Measurements from ENCODE around the gene PNPLA7. TPM values are rescaled to one million over a fixed set of nuclear protein-coding genes. Genes with fewer than 3 reads are reported as not detected.

Gene PNPLA7
- polyA plus RNA-seq (2012; rRNA removed): 0.88 and 0.99 TPM in 2 replicates
- 0.24 and 0.35 TPM in 2 replicates for polyA plus RNA-seq (2012; cell fraction: cytosol; rRNA removed)
- polyA plus RNA-seq (2012; cell fraction: nucleus; rRNA removed): 10.1 and 11.1 TPM in 2 replicates

- WGBS (ENCODE audit: low lambda C conversion rate): 24% methylated on average over 13 of the region's 13 CpGs
- Histone ChIP-seq H3K36me3 (replicated peaks in 1 of 2; ENCODE audit: control insufficient read depth in 1 of 2, insufficient read depth in 2 of 2, low read length in 1 of 2) (peaks cover 3 to 8% of the 10 kb centered on the region in 2 experiments), H2AFZ (ENCODE audit: low read depth) (0 out of 2 replicates have a peak within 1 kb of the TSS, but pooled peaks have one; percentile 63), H3K4me2 (peak within 1 kb of the TSS; percentile 90), H3K27ac (ENCODE audit: low read depth in 2 of 2, low read length in 1 of 2) (peak within 1 kb of the TSS in 1 of 2 experiments; percentile 72; a peak in 2 of 4 replicates), H4K20me1 (ENCODE audit: insufficient read depth) (no peaks in the 10 kb centered on the region), H3K9me3 (no peaks in the 10 kb centered on the region), H3K4me1 (ENCODE audit: control insufficient read depth in 1 of 2, insufficient read depth in 2 of 2, low read depth in 1 of 2, low read length in 1 of 2) (peaks cover 5 to 12% of the 10 kb centered on the region in 2 experiments; a peak in 1 of 4 replicates), H3K79me2 (ENCODE audit: insufficient read depth) (peaks cover 21% of the 10 kb centered on the region; the same call in 1 of the 2 replicates), H3K4me3 (ENCODE audit: low read depth in 2 of 2, low read length in 1 of 2) (peak within 1 kb of the TSS; percentile 62 to 63), H3F3A (replicated peaks; ENCODE audit: insufficient read depth) (peaks cover 12% of the 10 kb centered on the region), H3K9ac (peak within 1 kb of the TSS; percentile 69), H3K27me3 (ENCODE audit: insufficient read depth) (no peaks in the 10 kb centered on the region), H3K9me2 (no peaks in the 10 kb centered on the region)
- ChIA-PET CTCF (interaction anchor here (0.7 to 2.0 kb wide), 8 partner anchors 9 to 255 kb away, joined by 3 to 9 read pairs (median 3); no protein-coding TSS in a partner anchor), POLR2A (interaction anchor here (0.9 kb wide), 1 partner anchor 15 kb away, joined by 3 read pairs; no protein-coding TSS in a partner anchor)
- DNase-seq: peak; percentile 86
- TF ChIP-seq FOXM1 (IDR thresholded peaks at IDR 0.05; ENCODE audit: low read depth): no peak
- TF ChIP-seq FOSL2 (IDR thresholded peaks at IDR 0.05; ENCODE audit: borderline replicate concordance, low read depth): no peak
- TF ChIP-seq MXI1 (IDR thresholded peaks at IDR 0.05; ENCODE audit: low read depth, low read length): peak; percentile 98
- TF ChIP-seq NRF1 (IDR thresholded peaks at IDR 0.05; ENCODE audit: low read depth, low read length): no peak
- no peak for TF ChIP-seq ZBTB33 (IDR thresholded peaks at IDR 0.05; ENCODE audit: borderline replicate concordance, low read depth)
- TF ChIP-seq FOXJ3 (CRISPR knock-in tag; IDR thresholded peaks at IDR 0.05): 0 out of 2 replicates have a peak, but pooled peaks have one; percentile 26
- no peak for TF ChIP-seq EZH2phosphoT487 (IDR thresholded peaks at IDR 0.05; ENCODE audit: borderline replicate concordance, low read depth)
- no peak for TF ChIP-seq TAF1 (IDR thresholded peaks at IDR 0.05; ENCODE audit: borderline replicate concordance, low read depth, low read length)
- TF ChIP-seq IRF3 (IDR thresholded peaks at IDR 0.05; ENCODE audit: low read depth, low read length): no peak
- no peak for TF ChIP-seq EP300 (IDR thresholded peaks at IDR 0.05; ENCODE audit: borderline replicate concordance in 1 of 2, low read depth in 1 of 2, low read length in 1 of 2)
- TF ChIP-seq REST (IDR thresholded peaks at IDR 0.05; ENCODE audit: low read depth, low read length): no peak
- TF ChIP-seq POLR2AphosphoS5 (IDR thresholded peaks at IDR 0.05; ENCODE audit: low read depth, low read length): no peak
- TF ChIP-seq RFX5 (IDR thresholded peaks at IDR 0.05; ENCODE audit: low read length): no peak
- no peak for TF ChIP-seq TCF12 (IDR thresholded peaks at IDR 0.05)
- TF ChIP-seq RXRA (IDR thresholded peaks at IDR 0.05; ENCODE audit: borderline replicate concordance, low read depth): no peak
- no peak for TF ChIP-seq NFIC (IDR thresholded peaks at IDR 0.05; ENCODE audit: borderline replicate concordance)
- peak; percentile 40; the same call in 1 of the 2 replicates for TF ChIP-seq USF2 (IDR thresholded peaks at IDR 0.05; ENCODE audit: borderline replicate concordance, low read depth, low read length)
- TF ChIP-seq MAX (IDR thresholded peaks at IDR 0.05; ENCODE audit: low read depth): peak; percentile 52; the same call in 1 of the 2 replicates
- TF ChIP-seq PBX3 (IDR thresholded peaks at IDR 0.05): peak; percentile 18; the same call in 1 of the 2 replicates
- no peak for TF ChIP-seq CHD2 (IDR thresholded peaks at IDR 0.05; ENCODE audit: low read length, partially characterized antibody)
- TF ChIP-seq ELF1 (IDR thresholded peaks at IDR 0.05): no peak
- no peak for TF ChIP-seq JUND (IDR thresholded peaks at IDR 0.05)
- TF ChIP-seq GATA2 (CRISPR knock-in tag; IDR thresholded peaks at IDR 0.05): no peak
- TF ChIP-seq SMC3 (IDR thresholded peaks at IDR 0.05; ENCODE audit: low read depth, low read length): no peak
Measured at GRCh38 chr9:137550231-137550621, at the start of gene PNPLA7. Gene PNPLA7, minus strand, starts transcription at chr9:137550402. Its CDS starts 205 bp downstream, at chr9:137550197.

Data from SK-N-SH (cell line).